Cardiac fibroblast (primary cell): ENCODE data around the gene UPP1.
"Not testable (repeated sequence)": the region's sequence is repeated elsewhere in the genome, so short reads cannot be mapped to it uniquely, and the experiment has no call there.

ENCODE experiments used
- DNase-seq, 2 donors: peaks; one replicate each; pipeline versions ENCODE4 v3.0.0 to v3.0.0-alpha.2; 2010; ENCODE audit warnings: low read depth in 2 of 2
- H3K4me3 ChIP-seq, 2 donors: replicated peaks in 1 of 2; 1 replicate in 1 of 2; 2 replicates in 1 of 2; pipeline ENCODE4 v1.5.1; 2011; ENCODE audit warnings: low read depth in 2 of 2, low read length in 2 of 2, mild to moderate bottlenecking in 2 of 2, moderate library complexity in 1 of 2
- TF ChIP-seq, protein P1 (sequence below): IDR thresholded peaks from one replicate; pipeline ENCODE4 v1.5.1; 2011; ENCODE audit warnings: low read depth, mild to moderate bottlenecking, low read length, inconsistent platforms

Gene UPP1

DNA sequence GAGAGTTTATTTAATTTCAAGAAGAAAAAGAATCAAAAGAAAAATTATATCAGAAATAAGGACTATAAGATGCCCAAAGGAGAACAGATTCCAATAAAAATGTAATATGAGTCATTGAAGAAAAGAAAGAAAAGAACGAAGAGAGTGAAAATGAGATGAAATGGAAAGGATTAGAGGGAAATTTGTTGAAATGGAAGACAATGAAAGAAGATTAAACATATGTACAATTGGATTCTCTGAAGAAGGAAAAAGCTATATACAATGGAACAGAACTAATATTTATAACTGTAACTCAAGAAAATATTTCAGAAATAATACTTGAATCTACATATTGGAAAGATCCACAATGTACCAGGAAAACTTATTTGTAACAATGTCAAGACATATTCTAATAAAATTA is 25.1 kb upstream of the UPP1 start:
- H3K4me3 ChIP-seq = no peak overlapping the region
- TF ChIP-seq, protein P1, sequence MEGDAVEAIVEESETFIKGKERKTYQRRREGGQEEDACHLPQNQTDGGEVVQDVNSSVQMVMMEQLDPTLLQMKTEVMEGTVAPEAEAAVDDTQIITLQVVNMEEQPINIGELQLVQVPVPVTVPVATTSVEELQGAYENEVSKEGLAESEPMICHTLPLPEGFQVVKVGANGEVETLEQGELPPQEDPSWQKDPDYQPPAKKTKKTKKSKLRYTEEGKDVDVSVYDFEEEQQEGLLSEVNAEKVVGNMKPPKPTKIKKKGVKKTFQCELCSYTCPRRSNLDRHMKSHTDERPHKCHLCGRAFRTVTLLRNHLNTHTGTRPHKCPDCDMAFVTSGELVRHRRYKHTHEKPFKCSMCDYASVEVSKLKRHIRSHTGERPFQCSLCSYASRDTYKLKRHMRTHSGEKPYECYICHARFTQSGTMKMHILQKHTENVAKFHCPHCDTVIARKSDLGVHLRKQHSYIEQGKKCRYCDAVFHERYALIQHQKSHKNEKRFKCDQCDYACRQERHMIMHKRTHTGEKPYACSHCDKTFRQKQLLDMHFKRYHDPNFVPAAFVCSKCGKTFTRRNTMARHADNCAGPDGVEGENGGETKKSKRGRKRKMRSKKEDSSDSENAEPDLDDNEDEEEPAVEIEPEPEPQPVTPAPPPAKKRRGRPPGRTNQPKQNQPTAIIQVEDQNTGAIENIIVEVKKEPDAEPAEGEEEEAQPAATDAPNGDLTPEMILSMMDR = no peak
- no peak for DNase-seq

DNA sequence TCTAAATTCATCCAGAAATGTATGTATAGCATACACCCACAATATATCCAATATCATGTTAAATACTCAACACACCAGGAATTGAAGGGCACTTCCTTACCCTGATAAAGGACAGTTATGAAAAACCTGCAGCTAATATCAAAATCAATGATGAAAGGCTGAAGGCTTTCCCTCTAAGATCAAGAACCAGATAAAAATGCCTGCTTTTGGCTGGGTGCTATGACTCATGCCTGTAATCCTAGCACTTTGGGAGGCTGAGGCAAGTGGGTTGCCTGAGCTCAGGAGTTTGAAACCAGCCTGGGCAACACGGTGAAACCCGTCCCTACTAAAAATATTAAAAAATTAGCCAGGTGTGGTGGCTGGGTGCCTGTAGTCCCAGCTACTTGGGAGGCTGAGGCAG is 21.6 kb upstream of the UPP1 start:
- TF ChIP-seq, protein P1 = no peak
- no peak for DNase-seq
- no peak overlapping the region for H3K4me3 ChIP-seq

DNA sequence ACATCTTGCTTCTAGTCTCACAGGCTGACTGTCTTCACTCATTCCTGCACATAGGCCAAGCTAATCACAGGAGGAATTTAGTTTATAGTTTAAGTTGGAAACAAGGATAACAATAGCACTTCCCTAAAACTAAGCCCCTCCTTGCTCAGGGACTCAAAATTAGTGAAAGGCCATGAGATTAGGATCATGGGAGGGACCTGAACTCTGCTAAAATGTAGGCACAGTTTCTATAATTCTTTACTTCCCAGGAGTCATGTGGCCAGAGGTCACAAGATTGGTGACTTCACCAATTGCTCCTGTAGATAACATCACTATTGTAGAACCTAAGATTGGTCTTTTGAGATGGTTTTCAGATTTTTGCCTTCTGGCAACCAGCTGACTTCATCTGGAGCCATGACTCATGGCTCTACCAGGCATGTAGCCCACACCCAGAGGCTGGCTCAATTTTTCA is 14.8 kb upstream of the UPP1 start:
- no peak for DNase-seq
- H3K4me3 ChIP-seq = no peak overlapping the region
- TF ChIP-seq, protein P1 = no peak

DNA sequence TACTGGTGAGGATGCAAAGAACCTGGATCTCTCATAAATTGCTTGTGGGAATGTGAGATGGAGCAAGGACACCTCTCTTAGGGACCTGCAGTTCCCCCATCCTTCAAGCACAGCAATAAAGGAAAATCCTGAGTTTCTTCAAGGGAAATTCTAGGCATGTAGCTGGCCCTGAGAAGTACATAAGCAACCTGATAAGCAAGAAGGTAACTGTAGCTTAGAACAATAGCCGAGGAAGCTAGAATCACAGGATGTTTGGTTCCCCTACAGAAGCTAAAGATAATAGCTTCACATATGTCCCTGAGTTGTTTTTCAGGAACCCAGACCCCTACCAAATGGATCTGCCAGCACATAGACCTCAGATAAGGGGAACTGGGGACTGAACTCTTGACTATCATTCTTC is 11.6 kb upstream of the UPP1 start:
- DNase-seq = no peak
- H3K4me3 ChIP-seq = no peak overlapping the region
- TF ChIP-seq, protein P1 = no peak

DNA sequence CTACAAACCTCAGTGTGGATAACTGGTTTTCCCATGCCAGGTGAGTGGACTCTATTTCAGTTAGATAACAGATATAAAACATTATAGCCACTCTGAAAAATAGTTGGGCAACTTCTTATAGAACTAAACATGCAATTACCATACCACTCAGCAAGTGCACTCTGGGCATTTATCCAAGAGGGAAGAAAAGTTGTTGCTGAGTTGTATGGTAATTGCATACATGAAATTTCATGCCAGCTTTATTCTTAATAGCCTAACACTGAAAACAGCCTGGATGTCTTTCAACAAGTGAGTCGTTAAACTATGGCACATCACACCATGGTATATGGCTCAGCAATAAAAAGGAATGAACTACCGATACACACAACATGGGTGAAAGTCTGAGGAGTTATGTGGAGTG is 10.6 kb upstream of the UPP1 start:
- DNase-seq = no peak
- H3K4me3 ChIP-seq = no peak overlapping the region
- TF ChIP-seq, protein P1 = no peak

DNA sequence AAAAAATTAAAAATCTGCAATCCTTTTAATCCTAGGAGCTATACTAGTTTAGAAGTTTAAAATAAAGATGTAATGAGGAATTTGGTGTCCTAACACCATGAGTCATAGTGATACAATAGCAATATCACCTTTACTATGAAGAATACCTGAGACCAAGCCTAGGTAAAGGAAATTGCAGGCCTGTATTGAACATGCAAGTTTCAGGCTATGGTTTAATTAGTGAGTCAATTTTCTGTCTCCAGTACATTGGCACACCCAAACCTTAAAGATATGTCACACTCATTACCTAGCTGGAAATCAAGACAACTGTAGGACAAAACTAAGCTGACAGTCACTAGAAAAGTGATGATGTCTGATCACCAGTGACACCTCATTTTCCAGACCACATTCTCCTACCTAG is 6.7 kb upstream of the UPP1 start:
- DNase-seq = not testable (repeated sequence)

DNA sequence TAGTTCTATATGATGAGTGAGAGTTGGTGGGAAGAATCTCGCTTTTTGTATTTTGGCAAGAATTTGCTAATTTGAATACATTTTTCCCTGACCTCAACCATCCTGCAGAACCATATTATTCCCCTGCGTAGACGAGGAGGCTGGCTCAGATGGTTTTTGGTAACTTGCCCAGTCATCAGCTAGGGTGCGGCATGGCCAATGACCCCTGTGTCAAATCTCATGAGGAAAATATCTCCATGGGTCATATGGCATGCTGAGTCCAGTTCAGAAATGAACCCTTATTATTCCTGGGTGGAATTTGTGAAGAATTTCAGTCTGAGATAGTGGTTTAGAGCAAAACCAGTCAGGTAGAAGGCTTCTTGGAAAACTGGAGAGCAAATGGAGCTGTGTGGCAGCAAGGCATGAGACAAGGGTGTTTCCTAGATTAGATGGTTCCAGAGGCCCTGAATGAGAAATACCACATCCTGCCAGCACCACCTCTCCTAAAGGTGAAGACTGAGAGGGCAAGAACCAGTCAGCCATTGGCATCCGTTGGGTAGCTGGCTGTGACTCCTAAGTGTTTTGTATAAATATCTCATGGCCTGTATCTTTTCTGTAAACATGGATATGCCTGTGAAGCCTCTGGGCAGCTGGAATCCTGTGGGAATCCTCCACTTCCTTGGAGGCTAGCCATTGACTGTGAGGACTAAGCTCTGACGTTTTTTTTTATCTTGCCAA is 5.8 kb upstream of the UPP1 start:
- peak; percentile 74 to 84 for DNase-seq
- TF ChIP-seq, protein P1 = no peak
- H3K4me3 ChIP-seq = no peak overlapping the region

More for the DNA sequence above, 6.7 kb upstream of the UPP1 start:
- not testable (repeated sequence) for H3K4me3 ChIP-seq
